ENCODE data around the gene ST7. TPM values are rescaled to one million over a fixed set of nuclear protein-coding genes. Genes with fewer than 3 reads are reported as not detected.

ST7 gene
- total and polyA plus RNA-seq, 2 donors (not counting 1 experiment from before 2014, with no cell fraction given): 2.3 to 4.6 TPM

- TF ChIP-seq, protein P1, sequence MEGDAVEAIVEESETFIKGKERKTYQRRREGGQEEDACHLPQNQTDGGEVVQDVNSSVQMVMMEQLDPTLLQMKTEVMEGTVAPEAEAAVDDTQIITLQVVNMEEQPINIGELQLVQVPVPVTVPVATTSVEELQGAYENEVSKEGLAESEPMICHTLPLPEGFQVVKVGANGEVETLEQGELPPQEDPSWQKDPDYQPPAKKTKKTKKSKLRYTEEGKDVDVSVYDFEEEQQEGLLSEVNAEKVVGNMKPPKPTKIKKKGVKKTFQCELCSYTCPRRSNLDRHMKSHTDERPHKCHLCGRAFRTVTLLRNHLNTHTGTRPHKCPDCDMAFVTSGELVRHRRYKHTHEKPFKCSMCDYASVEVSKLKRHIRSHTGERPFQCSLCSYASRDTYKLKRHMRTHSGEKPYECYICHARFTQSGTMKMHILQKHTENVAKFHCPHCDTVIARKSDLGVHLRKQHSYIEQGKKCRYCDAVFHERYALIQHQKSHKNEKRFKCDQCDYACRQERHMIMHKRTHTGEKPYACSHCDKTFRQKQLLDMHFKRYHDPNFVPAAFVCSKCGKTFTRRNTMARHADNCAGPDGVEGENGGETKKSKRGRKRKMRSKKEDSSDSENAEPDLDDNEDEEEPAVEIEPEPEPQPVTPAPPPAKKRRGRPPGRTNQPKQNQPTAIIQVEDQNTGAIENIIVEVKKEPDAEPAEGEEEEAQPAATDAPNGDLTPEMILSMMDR (IDR thresholded peaks at IDR 0.05): no peak
- TF ChIP-seq EZH2 (IDR thresholded peaks at IDR 0.05; ENCODE audit: borderline replicate concordance, insufficient read depth, low read depth, low read length, poor library complexity, severe bottlenecking): no peak
- Histone ChIP-seq H2AFZ (ENCODE audit: insufficient read depth, low read depth, low read length, poor library complexity, severe bottlenecking) (no peak overlapping the region), H3K9me3 (ENCODE audit: control extremely low read depth in 1 of 3, control insufficient read depth in 2 of 3, insufficient read depth in 1 of 3, low read length in 2 of 3) (no peaks in the 10 kb centered on the region), H3K27me3 (replicated peaks in 1 of 4; ENCODE audit: control extremely low read depth in 1 of 4, control insufficient read depth in 3 of 4, insufficient read depth in 4 of 4, low read length in 3 of 4) (no peaks in the 10 kb centered on the region), H3K79me2 (ENCODE audit: control insufficient read depth, insufficient read depth, low read length) (no peaks in the 10 kb centered on the region), H3K4me3 (ENCODE audit: control extremely low read depth in 1 of 5, extremely low read depth in 1 of 5, insufficient read depth in 1 of 5, low read depth in 2 of 5, low read length in 4 of 5) (no peak overlapping the region), H3K9ac (ENCODE audit: low read length) (no peak overlapping the region), H3K4me2 (replicated peaks; ENCODE audit: low read depth, low read length, poor library complexity, severe bottlenecking) (no peak overlapping the region), H3K36me3 (replicated peaks in 1 of 2; ENCODE audit: control extremely low read depth in 1 of 2, control insufficient read depth in 1 of 2, extremely low read depth in 1 of 2, insufficient read depth in 2 of 2, low read length in 1 of 2) (no peaks in the 10 kb centered on the region), H3K4me1 (ENCODE audit: control insufficient read depth in 2 of 2, insufficient read depth in 2 of 2, low read length in 2 of 2) (no peaks in the 10 kb centered on the region), H4K20me1 (ENCODE audit: control insufficient read depth, insufficient read depth, low read length, poor library complexity, severe bottlenecking) (no peaks in the 10 kb centered on the region), H3K27ac (ENCODE audit: low read length in 2 of 2) (no peak overlapping the region)
- no peak overlapping the region for H3K4me3 Mint-ChIP-seq
- DNase-seq: no peak
- intact Hi-C loops (cut with micrococcal nuclease): no loop called here
- no peaks in the 10 kb centered on the region for H3K4me1 Mint-ChIP-seq
- no peak overlapping the region for H3K27ac Mint-ChIP-seq
- ATAC-seq (ENCODE audit: low read depth): no peak
- peaks cover 3% of the 10 kb centered on the region for H3K9me3 Mint-ChIP-seq (ENCODE audit: insufficient read depth)
- WGBS (ENCODE audit: insufficient coverage): no CpG with 5 or more reads among the region's 1 CpG
- no peaks in the 10 kb centered on the region for H3K27me3 Mint-ChIP-seq
- ChIA-PET POLR2A (no interaction called here), CTCF (no interaction called here)
Measured at GRCh38 chr7:117032810-117033209, 79.5 kb downstream of the ST7 start.

GRCh38 chr7:117034851-117035464 is 81.7 kb downstream of the ST7 start:
- intact Hi-C loops (cut with micrococcal nuclease): no loop called here
- no peak for ATAC-seq (ENCODE audit: low read depth)
- no peak for TF ChIP-seq EZH2 (IDR thresholded peaks at IDR 0.05; ENCODE audit: borderline replicate concordance, insufficient read depth, low read depth, low read length, poor library complexity, severe bottlenecking)
- TF ChIP-seq, protein P1 (IDR thresholded peaks at IDR 0.05): no peak
- H3K4me3 ChIP-seq (ENCODE audit: control extremely low read depth in 1 of 5, extremely low read depth in 1 of 5, insufficient read depth in 1 of 5, low read depth in 2 of 5, low read length in 4 of 5): no peak overlapping the region
- no peaks in the 10 kb centered on the region for H3K4me1 ChIP-seq (ENCODE audit: control insufficient read depth in 2 of 2, insufficient read depth in 2 of 2, low read length in 2 of 2)
- POLR2A ChIA-PET: no interaction called here
- no peaks in the 10 kb centered on the region for H3K9me3 ChIP-seq (ENCODE audit: control extremely low read depth in 1 of 3, control insufficient read depth in 2 of 3, insufficient read depth in 1 of 3, low read length in 2 of 3)
- H3K9ac ChIP-seq (ENCODE audit: low read length): no peak overlapping the region
- no peaks in the 10 kb centered on the region for H3K36me3 ChIP-seq (replicated peaks in 1 of 2; ENCODE audit: control extremely low read depth in 1 of 2, control insufficient read depth in 1 of 2, extremely low read depth in 1 of 2, insufficient read depth in 2 of 2, low read length in 1 of 2)
- no peak overlapping the region for H3K27ac Mint-ChIP-seq
- CTCF ChIA-PET: interaction anchor here (1.5 kb wide), 1 partner anchor 22 kb away, joined by 3 read pairs; no protein-coding TSS in a partner anchor
- no peaks in the 10 kb centered on the region for H3K27me3 ChIP-seq (replicated peaks in 1 of 4; ENCODE audit: control extremely low read depth in 1 of 4, control insufficient read depth in 3 of 4, insufficient read depth in 4 of 4, low read length in 3 of 4)
- H3K9me3 Mint-ChIP-seq (ENCODE audit: insufficient read depth): peaks cover 3% of the 10 kb centered on the region
- no peak overlapping the region for H2AFZ ChIP-seq (ENCODE audit: insufficient read depth, low read depth, low read length, poor library complexity, severe bottlenecking)
- no peak overlapping the region for H3K4me3 Mint-ChIP-seq
- no peaks in the 10 kb centered on the region for H3K79me2 ChIP-seq (ENCODE audit: control insufficient read depth, insufficient read depth, low read length)
- no peaks in the 10 kb centered on the region for H3K4me1 Mint-ChIP-seq
- DNase-seq: no peak
- H3K4me2 ChIP-seq (replicated peaks; ENCODE audit: low read depth, low read length, poor library complexity, severe bottlenecking): no peak overlapping the region
- no peaks in the 10 kb centered on the region for H4K20me1 ChIP-seq (ENCODE audit: control insufficient read depth, insufficient read depth, low read length, poor library complexity, severe bottlenecking)
- no peak overlapping the region for H3K27ac ChIP-seq (ENCODE audit: low read length in 2 of 2)
- no peaks in the 10 kb centered on the region for H3K27me3 Mint-ChIP-seq
- no CpG with 5 or more reads among the region's 3 CpGs for WGBS (ENCODE audit: insufficient coverage)
